Measurements from ENCODE around the gene ABHD17A.
"Not testable (repeated sequence)": the region's sequence is repeated elsewhere in the genome, so short reads cannot be mapped to it uniquely, and the experiment has no call there.

ABHD17A gene

DNA sequence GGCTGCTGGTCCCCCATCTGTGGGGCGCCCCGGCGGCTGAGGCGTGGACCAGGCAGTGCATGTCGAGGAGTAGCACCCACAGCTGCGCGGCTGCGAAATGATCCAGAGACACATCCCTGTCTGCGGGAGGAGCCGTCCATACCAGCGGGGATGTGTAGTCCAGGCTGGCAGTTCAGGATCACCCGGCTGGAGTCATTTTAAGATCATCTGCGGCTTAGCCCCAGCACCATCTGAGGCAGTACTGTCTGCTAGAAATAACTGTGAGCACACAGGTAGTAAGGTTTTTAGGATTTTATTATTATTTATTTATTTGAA lies 23.0 kb upstream of the ABHD17A start:
- no peak for DNase-seq

DNA sequence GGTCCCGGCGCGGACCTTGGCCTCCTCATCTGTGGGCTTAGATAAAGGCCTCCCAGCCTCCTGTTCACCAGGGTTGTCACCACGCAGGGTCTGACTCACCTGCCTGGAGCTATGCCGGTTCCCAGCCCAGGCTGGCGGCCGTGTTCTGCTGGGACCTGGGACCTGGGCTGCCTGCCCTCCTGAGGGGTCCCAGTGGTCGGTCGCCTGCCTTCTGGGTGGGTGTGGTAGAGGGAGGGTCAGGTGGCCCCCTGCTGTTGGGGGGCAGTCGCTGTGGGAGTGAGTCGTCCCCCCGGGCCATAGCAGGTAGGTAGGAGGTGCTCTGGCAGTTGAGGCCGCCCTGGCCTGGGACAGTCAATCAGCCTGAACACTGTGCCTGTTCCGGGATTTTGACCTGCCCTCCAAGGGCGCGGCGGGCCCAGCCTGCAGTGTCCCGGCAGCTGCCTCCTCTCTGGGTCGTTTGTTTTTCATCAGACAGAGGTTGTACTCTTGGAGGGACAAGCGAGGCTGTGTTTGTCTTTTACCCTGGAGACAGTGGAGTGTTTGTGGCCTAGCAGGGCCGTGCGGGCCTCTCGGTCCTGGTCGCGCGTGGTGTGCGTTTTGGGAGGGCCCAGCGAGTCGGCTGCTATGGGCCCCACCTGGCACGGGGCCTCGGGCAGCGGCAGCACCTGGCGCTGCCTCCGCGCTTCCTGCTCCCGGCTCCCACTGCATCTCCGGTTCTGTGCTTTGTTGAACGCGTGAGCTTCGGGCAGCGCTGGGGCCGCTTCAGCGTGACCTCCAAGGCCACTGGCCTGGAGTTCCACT lies 22.5 kb upstream of the ABHD17A start:
- DNase-seq, result no peak

DNA sequence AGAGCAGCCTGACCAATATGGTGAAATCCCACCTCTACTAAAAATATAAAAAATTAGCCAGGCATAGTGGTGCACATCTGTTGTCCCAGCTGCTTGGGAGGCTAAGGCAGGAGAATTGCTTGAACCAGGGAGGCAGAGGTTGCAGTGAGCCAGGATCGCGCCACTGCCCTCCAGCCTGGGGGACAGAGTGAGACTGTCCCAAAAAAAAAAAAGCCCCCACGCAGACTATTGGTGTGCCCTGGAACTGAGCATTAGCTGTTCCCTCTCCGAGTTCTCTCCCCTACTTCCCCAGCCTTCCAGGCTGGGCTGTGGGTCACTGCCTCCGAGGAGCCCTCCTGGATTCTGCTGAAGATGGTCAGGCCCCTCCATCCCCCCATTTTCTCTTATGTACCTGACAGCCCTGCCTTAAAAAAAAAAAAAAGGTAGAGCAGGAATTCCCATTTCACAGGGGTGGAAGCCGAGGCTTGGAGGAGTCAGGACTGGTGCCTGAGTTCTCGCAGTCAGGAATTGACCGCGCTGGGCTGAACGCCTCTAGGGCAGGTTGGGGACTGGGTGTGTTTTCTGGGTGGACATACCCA lies 21.8 kb upstream of the ABHD17A start:
- no peak for DNase-seq

DNA sequence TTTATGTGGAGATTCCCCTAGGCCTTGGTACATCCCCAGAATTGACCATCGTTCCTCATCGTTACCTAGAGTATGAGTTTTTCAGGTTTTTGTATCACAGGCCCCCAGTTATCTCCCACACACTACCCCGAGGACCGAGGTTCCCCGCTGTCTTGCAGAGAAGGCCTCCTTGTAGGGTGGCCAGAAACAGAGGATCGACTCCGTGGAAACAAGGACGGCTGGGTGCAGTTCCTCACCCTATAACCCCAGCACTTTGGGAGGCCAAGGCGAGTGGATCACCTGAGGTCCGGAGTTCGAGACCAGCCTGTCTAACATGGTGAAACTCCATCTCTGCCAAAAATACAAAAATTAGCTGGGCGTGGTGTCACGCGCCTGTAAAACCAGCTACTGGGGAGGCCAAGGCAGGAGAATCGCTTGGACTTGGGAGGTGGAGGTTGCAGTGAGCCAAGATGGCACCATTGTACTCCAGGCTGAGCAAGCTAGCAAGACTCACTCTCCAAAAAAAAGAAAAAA lies 20.6 kb upstream of the ABHD17A start:
- DNase-seq, result no peak

DNA sequence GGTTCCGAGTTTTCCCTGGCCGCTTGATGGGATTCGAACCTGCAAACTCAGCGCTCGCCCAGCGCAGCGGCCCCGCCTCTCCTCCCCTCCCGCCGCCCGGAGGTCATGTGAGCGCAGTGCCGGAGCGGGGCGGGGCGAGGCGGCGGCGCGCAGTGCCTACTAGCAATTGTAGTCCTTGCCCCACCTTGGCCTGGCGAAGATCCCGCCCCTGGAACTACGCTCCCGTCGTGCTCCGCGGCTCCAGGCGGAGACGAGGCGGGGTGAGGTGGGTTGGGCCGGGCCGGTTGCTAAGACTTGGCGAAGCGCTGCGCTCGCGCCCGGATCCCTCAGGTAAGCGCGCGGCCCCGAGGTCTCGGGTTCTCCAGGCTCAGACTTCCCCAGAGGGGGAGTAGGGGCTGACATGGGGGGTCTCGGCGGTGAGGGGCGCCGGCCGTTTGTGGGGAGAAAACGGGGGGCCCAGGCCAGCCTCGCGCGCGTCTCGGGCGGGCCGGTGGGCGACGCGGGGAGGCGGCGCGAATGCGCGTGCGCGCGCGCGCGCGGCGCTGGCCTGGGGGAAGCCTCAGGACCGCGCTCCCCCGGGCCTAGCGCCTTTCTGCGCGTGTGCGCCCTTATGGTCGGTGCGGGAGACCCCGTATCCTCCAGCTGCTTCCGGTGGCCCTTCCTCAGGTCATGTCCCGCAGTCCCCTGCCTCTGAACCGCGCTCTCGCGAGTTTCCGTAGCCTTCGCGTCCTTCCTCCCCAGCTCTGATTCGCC lies 20.0 kb upstream of the ABHD17A start, which contains the start of the genes ADAT3 and SCAMP4:
Gene ADAT3, plus strand, starts transcription at position 290 of the 753 bp plus-strand sequence. CDS start 6,649 bp downstream, outside the sequence.
Gene SCAMP4, plus strand, starts transcription at position 290 of the 753 bp plus-strand sequence. CDS start 9,621 bp downstream, outside the sequence.
- DNase-seq, result peak; percentile 85

DNA sequence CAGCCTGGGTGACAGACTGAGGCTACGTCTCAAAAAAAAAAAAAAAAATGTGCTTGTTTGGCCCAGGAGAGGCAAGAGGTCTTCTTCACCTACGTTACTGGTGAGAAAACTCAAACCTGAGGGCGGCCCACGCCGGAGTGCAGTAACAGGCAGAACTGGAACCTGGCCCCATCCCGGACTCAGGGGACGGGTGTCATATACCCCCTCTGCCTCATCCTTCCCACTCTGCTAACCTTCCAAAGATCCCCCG lies 19.5 kb upstream of the ABHD17A start:
- no peak for DNase-seq

DNA sequence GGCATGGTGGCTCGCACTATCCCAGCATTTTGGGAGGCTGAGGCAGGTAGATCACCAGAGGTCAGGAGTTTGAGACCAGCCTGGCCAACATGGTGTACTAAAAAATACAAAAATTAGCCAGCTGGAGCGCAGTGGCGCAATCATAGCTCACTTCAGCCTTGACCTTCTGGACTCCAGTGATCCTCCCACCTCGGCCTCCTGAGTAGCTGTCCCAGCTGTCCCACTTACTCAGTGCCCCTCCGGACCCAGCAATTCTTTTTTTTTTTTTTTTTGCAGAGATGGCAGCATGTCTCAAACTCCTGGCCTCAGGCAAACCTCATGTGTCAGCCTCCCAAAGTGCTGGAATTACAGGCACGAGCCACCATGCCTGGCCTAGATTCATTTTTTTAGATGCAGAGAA lies 17.6 kb upstream of the ABHD17A start:
- DNase-seq, result no peak

DNA sequence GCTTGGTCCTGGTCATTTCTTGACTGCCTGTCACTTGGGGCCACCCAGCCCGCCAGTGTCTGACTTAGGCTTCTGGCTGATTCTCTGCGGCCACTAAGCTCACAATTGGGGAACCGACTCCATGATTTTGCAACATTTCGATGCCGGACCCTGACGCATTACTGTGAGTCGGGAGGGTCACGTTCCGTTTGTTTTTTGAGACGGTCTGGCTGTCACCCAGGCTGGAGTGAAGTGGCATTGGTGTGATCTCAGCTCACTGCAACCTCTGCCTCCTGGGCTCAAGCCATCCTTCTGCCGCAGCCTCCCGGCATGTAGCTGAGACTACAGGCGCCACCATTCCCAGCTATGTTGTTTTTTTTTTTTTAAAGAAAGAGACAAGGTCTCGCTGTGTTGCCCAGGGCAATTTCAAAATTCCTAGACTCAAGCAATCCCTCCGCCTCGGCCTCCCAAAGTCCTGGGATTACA lies 16.7 kb upstream of the ABHD17A start:
- DNase-seq, result no peak

DNA sequence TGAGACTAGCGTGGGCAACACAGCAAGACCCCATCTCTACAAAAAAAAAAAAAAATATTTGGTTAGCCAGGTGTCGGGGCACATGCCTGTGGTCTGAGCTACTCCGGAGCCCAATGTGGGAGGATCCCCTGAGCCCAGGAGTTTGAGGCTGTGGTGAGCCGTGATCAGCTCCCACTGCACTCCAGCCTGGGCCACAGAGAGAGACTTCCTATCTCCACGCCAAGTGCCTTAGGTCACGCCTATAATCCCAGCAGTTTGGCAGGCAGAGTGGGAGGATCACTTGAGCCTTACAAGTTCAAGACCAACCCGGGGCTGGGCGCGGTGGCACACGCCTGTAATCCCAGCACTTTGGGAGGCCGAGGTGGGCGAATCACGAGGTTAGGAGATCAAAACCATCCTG lies 11.2 kb upstream of the ABHD17A start:
- no peak for DNase-seq

DNA sequence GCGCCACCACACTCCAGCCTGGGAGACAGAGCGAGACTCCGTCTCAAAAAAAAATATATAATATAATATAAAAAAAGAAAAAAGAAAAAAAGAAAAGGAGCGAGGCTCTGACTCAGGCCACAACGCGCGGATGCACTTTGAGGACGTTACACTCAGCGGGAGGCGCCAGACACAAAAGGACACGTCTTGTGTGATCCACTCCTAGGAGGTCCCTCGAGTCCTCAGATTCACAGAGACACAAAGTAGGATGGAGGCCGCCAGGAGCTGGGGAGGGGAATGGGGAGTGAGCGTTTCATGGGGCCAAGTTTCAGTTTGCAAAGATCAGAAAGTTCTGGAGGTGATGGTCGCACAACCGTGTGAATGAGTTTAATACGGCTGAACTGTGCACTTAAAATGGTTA lies 8.5 kb upstream of the ABHD17A start:
- DNase-seq, result no peak

DNA sequence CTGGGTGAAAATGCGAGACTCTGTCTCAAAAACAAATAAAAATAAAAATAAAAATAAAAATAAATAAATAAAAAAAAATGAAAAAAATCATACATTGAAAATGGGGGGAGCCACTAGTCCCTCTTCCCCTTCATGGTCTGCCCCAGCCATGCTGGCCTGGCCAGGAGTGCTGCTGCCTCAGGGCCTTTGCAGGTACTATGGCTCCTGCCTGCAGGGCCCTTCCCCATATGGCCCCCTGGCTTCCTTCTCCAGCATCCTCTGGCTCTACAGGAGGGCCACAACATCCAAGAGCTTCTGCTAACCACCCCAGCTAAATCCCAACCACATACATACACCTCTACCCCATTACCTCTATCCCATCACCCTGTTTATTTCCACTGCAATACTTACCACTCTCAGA lies 4.6 kb upstream of the ABHD17A start:
- no peak for DNase-seq

DNA sequence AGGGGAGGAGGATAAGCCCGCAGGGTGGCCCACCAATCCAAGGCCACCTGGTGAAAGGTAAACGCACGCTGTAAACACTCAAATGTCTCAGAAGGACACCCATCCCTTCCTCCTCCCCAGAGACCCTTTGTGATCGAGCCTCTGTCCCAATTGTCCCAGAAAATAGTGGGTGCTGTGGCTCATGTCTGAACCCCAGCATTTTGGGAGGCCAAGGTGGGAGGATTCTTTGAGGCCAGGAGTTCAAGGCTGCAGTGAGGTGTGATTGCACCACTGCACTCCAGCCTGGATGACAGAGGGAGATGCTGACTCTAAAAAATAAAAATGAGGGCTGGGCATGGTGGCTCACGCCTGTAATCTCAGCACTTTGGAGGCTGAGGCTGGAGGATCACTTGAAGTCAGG lies 3.1 kb upstream of the ABHD17A start:
- no peak for DNase-seq

DNA sequence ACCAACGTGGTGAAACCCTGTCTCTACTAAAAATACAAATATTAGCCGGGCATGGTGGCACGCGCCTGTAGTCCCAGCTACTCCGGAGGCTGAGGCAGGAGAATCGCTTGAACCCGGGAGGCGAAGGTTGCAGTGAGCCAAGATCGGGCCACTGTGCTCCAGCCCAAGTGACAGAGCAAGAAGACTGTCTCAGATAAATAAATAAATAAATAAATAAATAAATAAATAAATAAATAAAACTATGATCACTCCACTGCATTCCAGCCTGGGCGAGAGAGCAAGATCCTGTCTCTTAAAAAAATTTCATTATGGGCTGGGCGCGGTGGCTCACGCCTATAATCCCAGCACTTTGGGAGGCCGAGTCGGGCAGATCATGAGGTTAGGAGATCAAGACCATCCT lies 1.1 kb upstream of the ABHD17A start:
- DNase-seq, result not testable (repeated sequence)

DNA sequence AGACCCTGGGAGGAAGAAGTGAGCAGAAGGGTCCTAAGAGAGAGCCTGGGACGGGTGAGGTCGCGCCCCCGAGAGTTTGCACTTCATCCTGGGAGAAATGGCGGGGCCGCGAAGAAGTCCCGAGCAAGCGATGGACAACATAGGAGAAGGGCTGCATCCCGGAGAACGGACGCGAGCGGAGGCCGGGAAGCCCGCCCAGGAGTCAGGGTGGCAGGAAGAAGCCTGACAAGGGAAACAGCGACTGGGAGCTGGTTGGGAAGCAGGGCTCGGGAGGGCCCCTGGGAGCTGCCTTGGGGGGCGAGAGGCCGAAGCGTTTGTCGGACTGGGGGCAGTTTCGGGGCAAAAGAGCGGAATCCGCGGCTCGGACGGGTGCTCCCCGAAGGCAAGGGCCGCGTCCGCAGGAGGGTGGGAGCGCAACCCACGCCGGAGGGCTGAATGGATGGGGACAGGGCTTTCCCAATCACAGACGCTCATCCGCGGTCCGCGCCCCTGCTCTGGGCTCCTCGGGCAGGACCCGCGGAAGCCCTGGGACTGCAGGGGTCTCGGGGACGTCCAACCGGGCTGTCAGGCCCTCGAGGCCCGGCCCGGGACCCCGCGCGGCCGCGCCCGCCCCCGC lies 469 bp downstream of the ABHD17A start:
- no peak for DNase-seq

DNA sequence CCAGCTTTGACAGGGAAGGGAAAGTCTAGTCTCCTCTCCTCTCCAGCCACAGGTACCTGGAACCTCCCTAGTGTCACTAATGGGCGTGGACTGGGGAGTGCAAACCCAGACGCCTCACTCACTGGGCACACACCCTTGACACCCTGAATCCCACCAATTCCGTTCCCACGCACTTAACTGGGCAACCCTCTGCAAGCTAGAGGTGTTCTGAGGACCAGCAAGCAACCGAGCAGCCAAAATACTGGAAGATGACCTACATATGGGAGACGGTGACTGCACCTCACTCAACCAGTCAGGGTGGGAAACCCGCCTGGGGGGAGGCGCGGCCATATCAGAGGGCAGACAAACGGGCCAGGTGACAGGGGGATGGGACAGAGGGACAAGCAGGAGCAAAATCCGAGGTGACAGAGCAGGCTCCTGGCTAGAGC lies 991 bp downstream of the ABHD17A start:
- no peak for DNase-seq

DNA sequence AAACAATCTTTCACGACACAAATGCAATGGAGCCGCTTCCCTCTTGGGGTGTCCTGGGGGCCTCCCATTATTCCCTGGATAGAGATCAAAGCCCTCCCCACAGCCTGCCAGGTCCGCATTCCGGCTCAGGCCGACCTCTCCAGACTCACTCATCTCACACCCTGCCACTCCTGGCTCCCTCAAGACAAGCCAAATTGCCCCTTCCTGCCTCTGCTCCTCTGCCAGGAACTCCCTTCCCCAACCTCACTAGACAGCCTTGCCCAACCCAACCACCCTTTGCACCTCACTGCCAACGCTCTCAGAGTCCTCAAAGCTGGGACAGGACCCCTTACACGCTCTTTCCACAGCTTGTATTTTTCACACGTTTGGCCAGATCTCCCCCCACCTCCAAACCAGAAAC lies 1.5 kb downstream of the ABHD17A start:
- DNase-seq, result no peak

DNA sequence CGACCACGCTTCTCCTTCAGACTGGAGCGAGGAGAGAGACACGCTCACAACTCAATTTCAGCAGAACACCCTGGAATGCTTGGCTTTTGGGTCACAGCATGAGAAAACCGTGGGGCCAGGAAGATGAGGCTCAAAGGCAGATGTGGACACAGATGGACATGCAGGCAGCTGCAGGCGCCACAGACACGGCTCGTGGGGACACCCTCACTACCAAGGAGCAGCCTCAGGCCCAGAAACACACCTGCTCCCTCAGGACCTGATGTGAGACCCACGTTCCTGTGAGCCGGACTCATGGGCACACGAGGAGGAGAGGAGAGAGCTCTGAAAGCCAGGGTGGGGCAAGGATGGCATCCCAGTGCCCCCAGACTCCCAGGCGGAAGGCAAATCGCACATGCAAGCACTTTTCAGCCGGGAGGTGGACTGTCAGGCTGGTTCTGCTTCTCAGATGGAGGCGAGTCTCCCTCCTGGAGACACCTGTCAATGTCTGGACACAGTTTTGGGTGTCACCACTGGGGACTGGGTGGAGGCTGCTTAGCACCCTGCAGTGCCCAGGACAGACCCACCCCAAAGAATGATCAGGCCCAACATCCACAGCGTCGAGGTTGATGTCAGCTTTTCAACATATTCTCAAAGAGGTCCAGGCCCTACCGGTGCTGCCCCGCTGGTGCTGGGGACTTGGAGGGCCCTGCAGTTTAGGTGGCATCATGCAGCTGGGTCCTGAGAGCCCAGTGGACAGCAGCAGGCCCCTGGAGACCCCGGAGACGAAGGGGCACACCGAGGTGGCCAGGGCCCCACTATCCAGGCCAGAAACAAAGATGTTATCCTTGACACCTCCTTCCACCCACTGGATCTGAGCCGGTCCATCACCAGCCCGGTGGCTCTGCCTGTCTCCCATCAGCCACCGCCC lies 2.3 kb downstream of the ABHD17A start:
- no peak for DNase-seq

DNA sequence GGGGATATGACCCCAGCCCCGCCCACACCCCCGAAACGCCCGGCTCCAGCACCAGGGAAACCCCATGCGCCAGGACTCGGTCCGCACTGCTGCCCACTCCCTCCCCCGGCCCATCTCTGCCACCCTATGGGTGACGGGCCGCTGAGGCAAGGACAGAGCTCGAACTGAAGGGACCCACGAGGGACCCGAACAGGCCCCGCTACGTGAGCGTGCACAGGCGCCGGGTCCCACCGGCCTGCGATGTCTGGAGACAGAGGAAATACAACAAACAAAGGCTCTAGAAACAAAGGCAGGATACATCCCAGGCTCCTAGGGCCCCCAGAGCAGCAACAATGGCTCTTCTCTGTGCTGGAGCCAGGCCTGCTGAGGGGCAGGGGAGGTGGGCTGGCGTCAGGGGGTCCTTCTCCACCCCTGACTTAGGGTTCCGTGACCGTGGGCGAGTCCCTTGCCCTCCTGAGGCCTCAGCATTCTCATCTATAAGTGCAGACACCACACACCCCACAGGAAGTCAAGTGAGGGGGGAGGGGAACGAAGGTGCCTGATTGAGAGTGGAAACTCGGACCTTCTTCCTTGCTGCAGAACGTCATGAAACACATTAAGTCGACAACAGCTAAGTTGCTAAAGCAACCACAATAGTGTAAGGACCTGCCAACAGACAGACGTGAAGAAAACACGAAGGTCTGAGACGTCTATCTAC lies 3.1 kb downstream of the ABHD17A start:
- no peak for DNase-seq

DNA sequence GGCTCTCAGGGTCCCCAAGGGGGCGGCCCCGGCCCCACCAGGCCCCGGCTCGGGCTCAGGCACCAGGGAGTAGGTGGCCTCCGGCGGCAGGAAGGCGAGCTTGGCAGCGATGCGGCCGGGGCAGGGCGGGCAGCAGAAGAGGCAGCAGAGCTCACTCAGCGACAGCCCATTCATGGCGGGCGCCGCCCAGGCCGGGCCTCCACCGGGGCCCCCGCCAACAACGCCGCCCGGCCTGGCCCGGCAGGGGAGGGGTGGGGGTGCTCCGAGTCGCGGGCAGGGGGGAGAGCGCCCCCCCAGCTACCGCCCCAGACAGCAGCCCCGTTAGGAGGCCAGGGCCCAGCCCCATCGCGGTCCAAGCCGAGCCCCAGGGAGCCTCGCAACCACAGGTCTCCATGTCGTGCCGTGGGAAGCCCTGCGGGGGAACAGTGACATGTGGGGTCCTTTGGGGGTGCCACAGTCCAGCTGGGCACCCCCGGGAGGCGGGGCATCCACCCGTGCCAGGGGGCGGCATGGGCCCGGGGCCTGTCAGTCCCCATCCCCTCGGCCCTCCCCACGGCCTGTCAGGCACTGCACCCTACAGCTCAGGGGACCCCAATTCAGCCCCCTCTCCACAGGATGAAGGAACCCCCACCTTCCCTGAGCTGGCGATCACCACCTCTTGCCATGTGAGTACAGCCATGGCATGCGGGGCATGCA lies 3.8 kb downstream of the ABHD17A start:
- DNase-seq, result not testable (repeated sequence)

DNA sequence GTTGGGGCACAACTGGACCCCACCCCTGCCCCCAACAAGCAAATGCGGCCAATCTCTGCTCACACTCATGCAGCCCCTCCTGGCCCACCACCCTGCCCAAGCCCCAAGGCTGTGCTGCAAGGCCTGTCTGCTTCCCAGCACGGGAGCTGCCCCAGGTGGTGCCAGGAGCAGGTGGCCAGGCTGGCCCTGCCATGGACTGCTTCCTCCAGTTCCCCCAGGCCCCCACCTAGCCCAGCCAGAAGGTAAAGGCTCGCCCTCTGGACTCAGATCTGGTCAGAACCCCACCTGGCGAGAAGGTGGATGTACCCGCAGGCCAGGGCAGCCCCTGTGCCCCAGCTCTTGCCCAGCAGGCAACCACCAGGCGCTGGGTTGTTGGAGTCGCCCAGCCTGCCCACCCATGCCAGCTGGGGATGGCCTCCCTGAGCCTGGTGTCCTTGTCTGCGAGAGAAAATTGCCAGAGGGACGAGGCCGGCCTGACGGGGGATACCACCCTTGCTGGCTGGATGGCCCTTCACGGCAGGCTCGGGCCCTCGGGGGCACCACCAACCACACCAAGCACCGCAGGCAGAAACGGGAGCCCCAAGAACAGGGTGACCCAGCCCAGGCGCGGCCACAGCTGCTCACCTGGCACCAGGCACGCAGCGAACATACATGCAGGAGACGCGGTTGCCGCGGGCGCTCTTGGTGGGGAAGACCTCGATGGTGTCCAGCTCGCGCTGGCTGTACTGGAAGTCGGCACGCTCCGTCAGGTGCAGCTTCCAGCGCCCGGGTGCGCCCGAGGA lies 4.5 kb downstream of the ABHD17A start:
- no peak for DNase-seq
